HG02623 (cell line): Measurements from ENCODE around the gene SMYD5.
A peak's percentile ranks its signal among the peaks of the same experiment; 100 is the strongest.
"Not testable (repeated sequence)": the region's sequence is repeated elsewhere in the genome, so short reads cannot be mapped to it uniquely, and the experiment has no call there.

ENCODE experiments used
- ATAC-seq: cut with Tn5 transposase; IDR thresholded peaks from one replicate; pipeline ENCODE4 v1.9.1; 2021; ENCODE audit warnings: moderate library complexity; ENCODE audit not compliant: unreplicated experiment

SMYD5 gene

DNA sequence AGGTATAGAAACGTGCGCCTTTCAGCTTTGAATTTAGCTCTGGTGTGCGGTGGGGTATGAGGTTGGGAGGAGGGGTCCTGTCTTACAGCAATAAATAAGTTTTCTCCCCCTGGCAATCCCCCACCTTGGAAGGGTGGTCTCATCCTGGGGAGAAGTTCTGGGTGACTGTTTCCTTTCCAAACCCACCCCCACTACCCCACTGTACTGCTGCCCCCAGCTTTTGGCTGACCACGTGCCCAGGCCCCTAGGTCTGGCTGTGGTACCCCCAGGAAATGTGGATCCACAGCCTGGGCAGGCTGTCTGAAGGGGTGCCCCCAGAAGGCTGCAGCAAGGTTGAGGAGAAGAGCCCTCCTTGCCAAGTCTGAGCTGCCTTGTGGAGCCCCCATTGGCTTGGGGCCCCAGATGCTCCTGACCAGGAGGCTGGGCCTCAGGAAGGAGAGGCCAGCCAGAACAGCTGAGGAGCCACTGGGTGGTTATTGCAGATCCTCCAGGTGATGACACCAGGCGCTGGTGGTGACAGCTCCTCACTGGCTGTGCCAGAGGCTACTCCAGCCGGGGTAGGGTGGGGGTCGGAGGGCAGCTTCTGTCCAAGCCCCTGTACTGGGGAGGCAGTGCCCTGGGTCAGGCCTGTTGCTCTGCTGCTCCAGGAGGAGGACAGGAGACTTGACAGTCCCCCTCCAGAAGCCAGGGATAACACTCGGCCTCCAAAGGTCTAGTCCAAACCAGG, 44.3 kb downstream of the SMYD5 start:
- no peak for ATAC-seq

DNA sequence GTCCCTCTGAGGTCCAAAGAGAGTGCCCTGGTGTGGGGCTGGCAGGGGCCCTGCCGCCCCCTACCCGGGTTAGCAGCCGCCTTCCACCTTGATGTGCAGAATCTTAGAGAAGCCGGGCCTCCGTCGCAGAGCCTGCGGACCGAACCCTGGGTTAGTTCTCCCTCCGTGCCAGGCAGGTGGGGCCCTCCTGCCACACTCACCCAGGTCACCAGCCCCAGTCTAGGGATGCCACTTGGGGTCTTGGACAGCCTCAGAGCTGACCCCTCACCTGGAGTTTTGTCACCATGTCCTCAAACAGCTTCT, 44.8 kb downstream of the SMYD5 start:
- ATAC-seq: no peak

DNA sequence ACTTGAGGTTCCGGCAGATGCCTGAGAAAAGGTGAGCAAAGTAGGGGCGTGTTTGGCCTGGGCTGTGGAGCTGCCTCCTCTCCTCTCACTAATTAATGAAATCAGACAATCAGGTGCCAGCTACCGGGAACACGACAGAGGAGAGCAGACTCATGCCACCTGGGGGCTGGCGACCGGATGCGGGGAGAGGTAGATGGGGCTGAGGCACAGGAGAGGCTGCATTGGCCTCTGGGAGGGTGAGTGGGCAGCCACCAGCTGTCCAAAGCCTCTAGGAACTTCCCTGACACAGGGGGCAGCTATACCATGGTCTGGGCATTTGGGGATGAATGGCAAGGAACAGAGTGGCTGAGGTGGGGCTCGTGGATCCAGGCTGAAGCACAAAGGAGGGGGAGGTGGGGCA, 45.2 kb downstream of the SMYD5 start:
- no peak for ATAC-seq

DNA sequence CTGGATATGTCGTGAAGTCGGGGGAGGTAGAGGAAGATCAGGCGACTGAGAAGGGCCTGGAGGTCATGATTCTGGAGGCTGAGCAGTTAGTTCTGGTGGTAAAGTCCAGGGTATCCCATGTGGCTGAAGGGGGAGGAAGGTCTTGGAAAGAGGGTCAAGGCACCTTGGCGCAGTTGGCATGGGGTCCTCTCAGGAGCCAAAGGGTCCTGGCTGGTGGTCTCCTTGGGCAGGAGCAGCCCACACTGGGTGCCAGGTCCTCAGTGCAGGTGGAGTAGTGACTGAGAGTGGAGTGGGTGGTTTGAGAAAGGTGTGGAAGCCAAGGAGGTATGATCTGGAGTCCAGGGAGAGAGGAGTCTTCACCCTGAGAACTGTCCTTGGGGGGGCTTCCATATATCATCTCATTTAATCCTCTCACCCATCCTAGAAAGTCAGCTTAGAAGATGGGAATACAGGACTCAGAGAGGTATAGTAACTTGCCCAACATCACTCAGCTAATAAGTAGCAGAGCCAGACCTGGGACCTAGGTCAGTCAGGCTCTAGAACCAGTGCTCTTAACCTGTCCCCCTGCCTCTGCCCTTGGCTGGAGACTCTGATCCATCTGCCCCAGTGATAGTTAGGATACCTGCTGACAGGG, 45.8 kb downstream of the SMYD5 start:
- no peak for ATAC-seq

DNA sequence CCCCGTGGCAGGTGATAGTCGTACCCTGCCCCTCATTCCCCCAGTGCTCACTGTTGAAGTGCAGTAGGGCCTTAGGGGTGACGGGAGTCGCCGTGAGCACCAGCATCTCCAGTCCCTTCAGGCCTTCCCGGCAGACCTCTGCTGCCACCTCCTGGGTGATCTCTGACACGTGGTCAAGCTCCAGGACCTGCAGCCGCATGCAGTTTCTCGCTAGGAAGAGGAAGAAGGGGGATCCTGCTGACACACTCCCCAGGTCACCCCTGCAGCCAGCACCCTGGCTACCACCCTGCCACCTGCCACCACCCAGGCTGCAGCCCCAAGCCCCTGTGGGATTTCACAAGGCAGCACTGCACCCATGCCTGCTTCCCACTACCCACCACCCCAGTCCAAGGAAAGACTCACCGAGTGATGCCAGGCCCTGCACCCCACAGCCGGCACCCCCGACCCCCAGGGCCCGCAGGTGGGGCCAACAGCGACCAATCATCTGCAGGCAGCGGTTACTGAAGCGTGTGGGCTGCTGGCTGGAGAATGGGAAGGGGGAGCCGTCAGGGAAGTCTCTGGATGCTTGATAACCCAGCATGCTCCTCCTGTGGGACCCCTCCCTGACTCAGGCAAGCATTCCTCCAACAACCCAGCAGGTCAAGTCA, 46.4 kb downstream of the SMYD5 start:
- ATAC-seq: no peak

DNA sequence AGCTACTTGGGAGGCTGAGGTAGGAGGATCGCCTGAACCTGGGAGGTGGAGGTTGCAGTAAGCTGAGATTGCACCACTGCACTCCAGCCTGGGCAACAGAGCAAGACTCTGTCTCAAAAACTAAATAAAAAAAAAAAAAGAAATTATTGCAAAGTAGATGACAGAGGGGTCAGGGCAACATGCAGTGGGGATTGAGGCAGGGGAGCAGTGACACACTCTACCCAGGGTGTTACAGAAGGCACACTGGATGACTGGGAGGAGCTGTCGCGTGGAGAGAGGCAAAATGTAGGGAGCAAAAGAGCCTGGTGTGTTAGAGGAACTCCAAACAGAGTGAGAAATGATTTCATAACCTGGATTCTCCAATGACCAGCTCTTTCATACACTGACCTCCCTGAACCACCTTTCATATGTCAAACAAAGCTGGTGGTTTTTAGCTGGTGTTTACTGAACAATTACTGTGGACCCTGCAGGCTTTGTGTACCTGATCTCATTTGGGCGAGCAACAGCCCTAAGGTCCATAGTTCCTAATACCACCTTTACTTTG, 48.1 kb downstream of the SMYD5 start:
- ATAC-seq: no peak

DNA sequence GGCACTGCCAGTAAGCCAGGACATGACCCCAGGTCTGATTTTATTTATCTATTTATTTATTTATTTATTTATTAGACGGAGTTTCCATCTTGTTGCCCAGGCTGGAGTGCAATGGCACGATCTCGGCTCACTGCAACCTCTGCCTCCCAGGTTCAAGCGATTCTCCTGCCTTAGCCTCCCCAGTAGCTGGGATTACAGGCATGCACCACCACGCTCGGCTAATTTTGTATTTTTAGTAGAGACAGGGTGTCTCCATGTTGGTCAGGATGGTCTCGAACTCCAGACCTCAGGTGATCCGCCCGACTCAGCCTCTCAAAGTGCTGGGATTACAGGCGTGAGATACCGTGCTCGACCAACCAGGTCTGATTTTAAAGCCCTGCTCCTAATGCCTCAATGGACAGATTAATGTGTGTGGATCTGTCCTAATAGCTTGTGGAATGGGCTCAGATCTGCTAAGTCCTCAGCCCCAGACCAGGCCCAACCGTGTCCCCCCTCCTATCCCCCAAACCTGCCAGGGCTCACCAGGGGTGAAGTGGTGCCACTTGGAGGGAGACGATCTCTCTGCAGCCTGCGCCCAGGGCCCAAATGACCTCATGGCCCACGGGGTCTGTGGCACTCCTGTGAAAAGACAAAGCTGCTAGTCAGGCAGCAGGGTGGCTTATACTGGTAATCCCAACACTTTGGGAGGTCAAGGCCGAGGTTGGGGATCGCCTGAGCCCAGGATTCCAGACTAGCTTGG, 48.8 kb downstream of the SMYD5 start:
- not testable (repeated sequence) for ATAC-seq

DNA sequence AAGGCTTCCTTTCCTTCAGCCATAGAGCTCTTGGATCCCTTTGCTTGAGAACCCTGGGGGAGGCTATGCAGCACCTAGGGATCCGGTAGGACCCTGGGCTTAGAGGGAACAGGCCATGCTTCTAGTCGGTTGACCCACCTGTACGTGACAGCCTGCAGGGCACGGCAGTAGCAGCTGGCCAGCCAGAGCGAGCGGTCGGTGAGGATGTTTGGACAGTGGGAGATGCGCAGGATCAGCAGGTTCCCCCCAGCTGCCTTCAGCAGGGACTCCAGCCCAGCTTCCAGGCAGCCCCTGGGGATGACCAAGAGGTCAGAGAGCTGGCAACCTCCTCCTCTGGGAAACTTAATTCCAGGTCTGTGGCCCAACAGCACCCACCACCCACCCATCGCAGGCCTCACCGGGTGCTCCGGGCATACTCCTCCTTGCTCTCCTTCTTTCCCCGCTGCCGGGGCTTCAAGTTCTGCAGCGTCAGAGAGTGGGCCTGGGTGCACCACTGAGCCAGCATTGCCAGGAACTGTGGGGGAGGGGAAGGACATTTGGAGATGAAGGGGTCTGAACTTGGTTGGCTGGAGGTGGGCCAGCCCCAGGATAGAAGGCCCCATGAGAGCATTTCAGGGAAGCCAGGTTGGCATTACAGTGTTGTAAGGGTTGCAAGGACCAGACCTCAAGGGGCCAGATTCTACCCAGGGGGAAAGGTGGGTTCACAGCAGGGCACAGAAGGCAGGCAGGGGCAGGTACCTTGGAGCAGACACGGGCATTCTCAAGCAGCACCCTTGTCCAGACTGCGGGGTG, 49.7 kb downstream of the SMYD5 start:
- ATAC-seq: no peak

DNA sequence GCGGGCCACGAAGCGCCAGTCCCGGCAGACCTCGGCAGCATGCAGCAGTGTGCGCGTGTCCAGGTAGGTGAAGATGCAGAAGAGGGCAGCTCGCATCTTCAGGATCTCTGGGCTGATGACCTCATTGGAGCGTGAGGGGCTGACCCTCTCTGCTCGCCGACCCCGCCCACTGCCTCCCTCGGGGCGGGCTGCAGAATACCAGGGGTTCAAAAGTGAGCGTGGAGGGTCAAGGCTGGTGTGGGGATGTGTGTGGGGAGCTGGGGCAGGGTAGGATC, 50.2 kb downstream of the SMYD5 start:
- no peak for ATAC-seq

DNA sequence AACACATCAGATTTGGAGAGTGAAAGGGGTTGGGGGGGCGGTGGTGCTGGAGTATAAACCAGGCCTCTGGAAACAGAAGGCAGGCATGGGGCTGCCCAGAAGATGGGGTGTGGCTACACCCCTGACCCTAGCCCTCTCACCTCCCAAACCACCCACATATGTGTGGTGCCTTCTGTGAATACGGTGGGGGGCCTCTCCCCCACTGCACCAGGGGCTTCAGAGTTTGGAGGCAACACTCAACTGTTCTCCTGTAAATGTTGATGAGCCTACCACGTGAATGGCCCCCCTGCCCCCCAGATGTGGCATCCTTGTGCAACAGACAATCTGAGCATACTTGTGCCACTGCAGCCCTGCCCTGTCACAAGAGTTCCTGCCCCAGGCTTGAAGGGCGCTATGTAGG, 50.7 kb downstream of the SMYD5 start:
- ATAC-seq: no peak

DNA sequence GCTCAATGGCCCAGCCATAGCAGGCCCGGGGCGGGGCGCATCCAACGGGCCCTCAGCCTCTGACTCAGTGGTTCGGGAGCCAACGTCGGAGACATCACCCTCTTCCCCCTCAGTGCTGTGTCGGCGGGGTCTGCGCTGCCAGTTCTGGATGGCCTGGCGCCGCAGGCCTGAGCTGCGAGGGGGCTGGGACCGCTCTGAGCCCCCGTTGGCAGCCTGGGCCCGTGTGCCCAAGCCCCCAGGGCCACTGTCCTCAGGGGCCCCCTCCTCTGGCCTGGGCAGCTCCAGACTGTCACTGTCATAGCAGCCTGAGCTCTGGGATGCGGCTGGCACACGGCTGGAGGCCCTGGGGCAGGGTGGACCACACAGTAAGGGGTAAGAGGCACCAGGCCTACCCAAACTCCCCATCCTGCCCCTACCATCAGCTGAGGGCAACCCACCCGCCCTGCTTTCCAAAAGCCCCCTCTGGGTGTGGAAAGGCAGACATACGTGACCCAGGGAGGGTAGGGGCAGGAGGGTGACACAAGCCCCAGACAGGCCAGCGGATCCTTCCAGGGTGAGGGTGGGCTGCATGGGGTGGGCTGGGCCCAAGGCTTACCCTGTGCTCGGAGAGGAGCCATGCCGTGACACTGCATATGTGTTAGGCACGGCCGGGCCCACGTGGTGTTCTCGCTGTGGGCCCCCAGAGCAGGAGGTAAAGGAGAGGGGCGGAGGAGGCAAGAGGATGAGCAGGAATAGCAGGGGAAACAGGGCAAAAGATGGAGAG, 51.4 kb downstream of the SMYD5 start:
- ATAC-seq: no peak

DNA sequence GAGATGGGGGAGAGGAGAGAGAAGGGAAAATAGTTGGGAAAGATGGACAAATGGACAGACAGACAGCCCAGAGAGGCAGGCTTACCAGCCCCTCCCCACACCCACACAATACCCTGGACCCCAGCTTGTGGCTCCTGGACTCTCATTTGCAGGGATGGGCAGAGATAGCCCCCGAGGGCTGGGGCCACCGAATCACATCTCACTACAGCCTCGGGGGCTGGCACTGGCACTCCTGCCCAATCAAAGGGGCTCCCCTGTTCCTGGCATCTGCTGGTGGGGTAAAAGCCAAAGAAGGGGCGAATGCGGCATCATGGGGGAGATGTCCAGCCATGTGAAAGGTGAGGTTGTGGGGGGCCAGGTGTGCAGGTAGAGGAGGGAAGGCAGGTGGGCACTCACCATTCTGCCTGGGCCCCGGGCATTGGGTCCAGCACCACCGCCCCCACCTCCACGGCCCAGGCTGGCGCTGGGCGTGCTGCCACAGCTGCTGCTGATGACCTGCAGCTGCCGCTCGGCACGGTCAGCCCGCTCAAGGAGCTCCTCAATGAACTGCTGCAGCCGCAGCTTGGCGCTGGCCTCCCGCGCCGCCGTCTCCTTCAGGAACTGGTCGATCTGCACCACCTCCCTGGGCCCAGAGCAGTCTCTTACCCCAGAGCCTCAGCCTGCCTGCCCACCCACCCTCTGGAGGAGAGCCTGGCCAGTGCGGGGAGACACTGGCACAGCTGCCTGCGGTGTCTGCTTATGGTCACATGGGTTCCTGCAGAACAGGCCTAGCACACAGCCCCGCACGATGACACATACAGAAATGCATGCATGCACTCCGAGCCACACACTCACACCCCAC, 52.2 kb downstream of the SMYD5 start:
- no peak for ATAC-seq

DNA sequence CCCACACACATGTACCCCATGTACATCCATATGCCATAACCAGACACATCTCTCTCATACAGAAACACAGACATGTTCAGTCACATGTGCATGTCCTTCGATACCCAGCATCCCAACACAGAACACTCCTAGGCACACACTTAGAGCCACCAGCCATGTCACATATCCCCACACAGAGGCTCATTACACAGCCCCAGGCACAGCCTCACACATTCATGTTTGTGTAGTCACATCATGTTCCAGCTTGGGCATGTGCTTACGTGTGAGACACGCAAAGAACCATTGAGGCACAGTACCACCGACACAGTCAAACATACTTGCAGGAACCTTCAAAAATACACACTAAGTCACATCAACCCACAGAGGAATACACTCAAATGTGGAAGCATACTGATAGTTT, 53.0 kb downstream of the SMYD5 start:
- ATAC-seq: no peak

DNA sequence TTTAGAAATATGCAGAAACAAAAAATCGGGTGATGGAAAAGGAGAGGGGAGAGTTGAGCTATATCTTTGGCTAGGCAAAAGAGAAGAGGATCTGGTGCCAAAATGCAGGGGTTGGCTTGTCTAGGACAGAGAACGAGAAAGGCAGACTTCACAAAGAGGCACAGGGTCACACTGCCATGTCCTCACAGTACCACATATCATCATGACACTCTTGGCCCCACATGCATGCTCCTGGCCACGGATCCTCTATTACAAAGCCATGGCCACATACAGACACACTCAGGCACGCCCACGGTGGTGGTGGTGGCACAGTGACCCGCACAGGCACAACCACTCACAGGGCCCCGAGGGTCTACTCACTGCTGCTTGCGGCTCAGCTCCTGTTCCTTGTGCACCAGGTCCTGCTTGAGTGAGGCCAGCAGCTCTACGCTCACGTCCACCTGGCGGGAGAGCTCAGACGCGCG, 54.4 kb downstream of the SMYD5 start:
- no peak for ATAC-seq

DNA sequence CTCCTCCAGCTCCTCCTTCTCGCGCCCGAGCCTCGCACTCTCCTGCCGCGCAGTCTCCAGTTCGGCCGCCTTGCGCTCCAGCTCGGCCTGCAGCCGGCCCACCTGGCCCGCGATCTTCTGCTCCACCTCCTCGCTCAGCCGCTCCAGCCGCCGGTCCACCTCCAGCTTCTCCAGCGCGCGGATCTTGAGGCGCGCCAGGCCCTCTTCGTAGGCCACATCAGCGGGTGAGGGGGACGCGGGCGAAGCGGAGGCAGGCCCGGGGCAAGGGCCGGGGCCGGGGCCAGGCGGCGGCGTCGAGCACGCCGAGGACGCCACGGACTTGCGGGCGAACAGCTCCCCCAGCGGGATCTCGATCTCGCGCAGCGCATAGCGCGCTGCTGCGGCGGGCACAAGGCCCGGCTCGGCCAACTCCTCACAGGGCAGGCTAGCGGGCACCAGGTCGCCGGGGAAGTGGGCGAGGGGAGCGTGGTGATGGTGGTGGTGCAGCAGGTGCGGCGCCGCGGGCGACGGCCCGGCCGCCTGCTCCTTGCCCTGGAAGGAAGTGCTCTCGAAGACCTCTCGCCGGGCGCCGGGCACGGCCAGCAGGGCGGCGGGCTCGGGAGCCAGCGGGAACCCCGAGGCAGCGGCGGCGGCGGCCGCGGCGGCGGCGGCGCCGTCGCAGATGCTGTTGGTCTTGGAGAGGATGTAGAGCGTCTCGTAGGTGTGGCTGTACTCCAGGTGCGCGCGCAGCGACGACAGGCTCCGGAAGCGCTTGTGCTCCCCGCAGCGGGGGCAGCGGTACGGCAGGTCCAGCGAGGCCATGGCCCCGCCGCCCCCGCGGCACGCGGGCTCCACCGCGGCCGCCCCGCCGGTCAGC, 55.0 kb downstream of the SMYD5 start:
- peak; percentile 70 for ATAC-seq

DNA sequence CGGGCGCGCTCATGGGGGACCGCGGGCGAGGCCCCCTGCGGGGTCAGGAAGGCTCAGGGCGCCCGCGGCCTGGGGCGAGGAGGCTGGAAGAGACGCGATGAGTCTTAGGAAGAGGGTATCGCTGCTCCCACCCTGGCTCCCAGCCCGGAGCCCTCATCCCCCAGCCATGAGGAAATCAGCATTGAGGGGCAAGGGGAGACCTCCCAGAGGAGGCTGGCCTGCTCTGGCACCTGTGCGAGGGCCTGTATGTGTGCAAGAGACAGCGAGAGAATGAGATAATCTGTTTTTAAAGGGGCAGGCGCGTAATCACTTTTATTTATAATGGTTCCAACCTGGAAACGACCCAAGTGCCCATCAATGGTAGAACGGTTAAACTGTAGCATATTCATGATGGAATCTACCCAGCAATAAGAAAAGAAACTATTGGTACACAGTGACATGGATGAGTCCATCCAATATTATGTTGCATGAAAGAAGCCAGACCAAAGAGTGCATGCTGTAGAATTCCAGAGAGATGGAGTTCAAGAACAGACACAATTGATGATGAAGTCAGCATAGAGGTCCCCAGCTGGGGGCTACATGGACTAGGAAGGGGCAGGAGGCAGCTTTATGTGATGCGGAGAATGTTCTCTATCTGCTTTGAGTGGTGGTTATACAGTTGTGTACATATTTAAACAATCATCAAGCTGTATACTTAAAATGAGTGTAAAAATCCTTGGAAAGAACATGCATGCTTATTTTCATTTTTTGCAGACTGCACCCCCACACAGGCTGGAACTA, 55.8 kb downstream of the SMYD5 start:
- ATAC-seq: peak; percentile 21

DNA sequence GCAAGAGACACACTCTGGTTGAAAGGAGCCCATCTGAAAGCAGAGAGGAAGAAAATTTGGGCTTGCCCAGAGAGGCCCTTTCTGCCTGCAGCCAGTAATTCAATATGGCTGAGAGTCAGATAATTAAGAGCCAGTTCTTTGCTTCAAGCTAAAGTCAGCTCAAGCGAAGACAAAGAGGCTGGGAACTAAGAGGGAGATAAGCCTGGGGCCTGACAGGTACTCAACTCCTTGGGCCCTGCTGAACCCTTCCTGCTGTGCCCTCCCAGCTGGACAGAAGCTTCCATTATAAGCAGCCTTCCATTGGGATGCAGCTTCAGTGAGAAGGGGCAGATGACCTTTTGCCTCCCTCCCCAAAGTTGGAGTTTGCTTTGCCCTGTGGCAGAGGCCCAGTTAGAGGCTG, 58.2 kb downstream of the SMYD5 start:
- no peak for ATAC-seq
